Central memory CD8-positive, alpha-beta T cell (primary cell): ENCODE data around the gene KDM1B.
"Not testable (repeated sequence)": the region's sequence is repeated elsewhere in the genome, so short reads cannot be mapped to it uniquely, and the experiment has no call there.

ENCODE experiments used
- ATAC-seq: fragments of 150-1000 bp; cut with Tn5 transposase; replicated peaks from 2 replicates; pipeline ENCODE4 v1.10.0; 2022; ENCODE audit warnings: mild to moderate bottlenecking, moderate FRiP score, moderate number of reproducible peaks; ENCODE audit not compliant: poor library complexity, severe bottlenecking; ENCODE audit errors: extremely low read depth
- DNase-seq, 2 donors: peaks; one replicate each; pipeline ENCODE4 v3.0.0; 2021; ENCODE audit warnings: low spot score in 2 of 2
- H3K27ac Mint-ChIP-seq: one replicate; pipeline ENCODE4 v1.8.0; 2022; ENCODE audit warnings: low read depth, mild to moderate bottlenecking, moderate library complexity, mixed read lengths
- H3K27me3 Mint-ChIP-seq: one replicate; pipeline ENCODE4 v1.8.0; 2022; ENCODE audit warnings: mixed read lengths
- H3K36me3 Mint-ChIP-seq: one replicate; pipeline ENCODE4 v1.8.0; 2022; ENCODE audit warnings: mild to moderate bottlenecking, moderate library complexity, mixed read lengths; ENCODE audit not compliant: insufficient read depth
- H3K4me1 Mint-ChIP-seq: one replicate; pipeline ENCODE4 v1.8.0; 2022; ENCODE audit warnings: mixed read lengths
- H3K4me3 Mint-ChIP-seq: one replicate; pipeline ENCODE4 v1.8.0; 2022; ENCODE audit warnings: mild to moderate bottlenecking, moderate library complexity, mixed read lengths
- H3K9me3 Mint-ChIP-seq: one replicate; pipeline ENCODE4 v1.8.0; 2022; ENCODE audit warnings: mixed read lengths

The KDM1B gene

DNA sequence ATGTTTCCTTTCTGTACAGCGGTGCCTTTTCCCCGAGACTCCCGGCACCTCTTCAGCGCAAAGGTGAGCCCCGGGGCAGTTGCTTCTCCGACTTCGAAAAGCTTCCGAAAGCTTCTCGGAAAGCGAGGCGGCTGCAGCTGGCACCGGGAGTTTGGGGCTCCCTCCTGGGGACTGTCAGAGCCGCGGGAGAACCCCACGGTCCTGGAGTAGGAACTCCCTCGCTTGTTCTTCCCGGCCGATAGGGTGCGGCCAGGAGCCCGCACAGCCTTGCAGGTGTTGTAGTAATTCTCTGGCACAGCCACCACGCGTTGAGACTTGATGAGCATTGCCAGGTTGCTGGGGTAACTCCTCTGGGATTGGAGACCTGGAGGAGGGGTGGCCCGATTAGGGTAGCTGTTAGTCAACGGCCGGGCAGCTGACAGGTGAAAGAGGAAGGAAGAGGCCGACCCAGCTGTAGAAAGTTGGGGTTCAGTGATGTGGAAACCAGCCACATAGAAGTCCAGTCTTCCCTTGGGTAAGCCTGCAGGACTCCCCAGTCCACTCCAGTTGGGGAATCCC lies 721 bp downstream of the KDM1B start:
- H3K36me3 Mint-ChIP-seq, result peaks cover 15% of the 10 kb centered on the region
- H3K27ac Mint-ChIP-seq, result peak overlapping the region; percentile 98
- H3K9me3 Mint-ChIP-seq, result no peaks in the 10 kb centered on the region
- H3K4me1 Mint-ChIP-seq, result peaks cover 30% of the 10 kb centered on the region
- ATAC-seq (peak; percentile 16), DNase-seq (peak in 1 of 2 donors; percentile 28)
- no peaks in the 10 kb centered on the region for H3K27me3 Mint-ChIP-seq
- peak overlapping the region; percentile 97 for H3K4me3 Mint-ChIP-seq

DNA sequence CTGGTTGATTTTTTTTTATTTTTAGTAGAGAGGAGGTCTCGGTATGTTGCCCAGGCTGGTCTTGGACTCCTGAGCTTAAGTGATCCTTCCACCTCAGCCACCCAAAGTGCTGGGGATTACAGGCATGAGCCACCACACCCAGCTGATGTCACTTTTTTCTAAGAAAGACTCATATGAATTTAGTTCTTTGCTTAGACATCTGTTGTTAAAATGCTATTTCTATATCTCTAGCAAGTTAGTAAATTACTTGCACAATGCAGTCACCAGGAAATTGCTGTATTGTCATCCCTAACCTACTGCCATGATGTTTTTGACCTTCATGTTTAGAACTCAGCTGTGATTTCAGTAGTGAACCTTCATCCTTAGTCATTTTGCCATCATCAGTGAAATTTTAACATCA lies 5.7 kb downstream of the KDM1B start:
- DNase-seq, result no peak
- H3K27ac Mint-ChIP-seq, result no peak overlapping the region

DNA sequence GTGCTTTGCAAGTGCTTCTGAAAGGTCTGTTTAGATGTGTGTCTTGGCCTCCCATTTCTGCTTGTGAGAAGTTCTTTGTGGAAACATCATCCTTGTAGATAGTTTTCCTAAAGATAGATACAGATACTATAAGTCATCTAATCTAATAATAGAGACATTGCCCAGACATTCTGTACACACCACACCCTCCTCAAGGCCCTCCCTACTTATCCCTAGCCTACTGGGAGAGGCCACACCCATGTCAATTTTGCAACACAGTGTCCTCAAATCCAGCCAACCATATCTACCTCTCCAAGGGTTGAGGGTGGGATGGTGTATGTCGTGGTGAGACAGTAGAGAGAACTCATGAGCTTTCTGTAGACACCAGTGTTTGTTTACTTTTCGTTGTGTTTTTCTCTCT lies 6.2 kb downstream of the KDM1B start:
- ATAC-seq, result no peak
- DNase-seq, result no peak
- peak overlapping the region; percentile 16 for H3K27ac Mint-ChIP-seq
- H3K27me3 Mint-ChIP-seq, result no peaks in the 10 kb centered on the region
- no peaks in the 10 kb centered on the region for H3K4me1 Mint-ChIP-seq
- H3K4me3 Mint-ChIP-seq, result no peak overlapping the region
- peaks cover 23% of the 10 kb centered on the region for H3K36me3 Mint-ChIP-seq
- no peaks in the 10 kb centered on the region for H3K9me3 Mint-ChIP-seq

More for the DNA sequence above, 5.7 kb downstream of the KDM1B start:
- Mint-ChIP-seq H3K4me3 (no peak overlapping the region), H3K27me3 (no peaks in the 10 kb centered on the region), H3K9me3 (no peaks in the 10 kb centered on the region), H3K4me1 (peaks cover 4% of the 10 kb centered on the region), H3K36me3 (peaks cover 22% of the 10 kb centered on the region)
- ATAC-seq, result no peak

DNA sequence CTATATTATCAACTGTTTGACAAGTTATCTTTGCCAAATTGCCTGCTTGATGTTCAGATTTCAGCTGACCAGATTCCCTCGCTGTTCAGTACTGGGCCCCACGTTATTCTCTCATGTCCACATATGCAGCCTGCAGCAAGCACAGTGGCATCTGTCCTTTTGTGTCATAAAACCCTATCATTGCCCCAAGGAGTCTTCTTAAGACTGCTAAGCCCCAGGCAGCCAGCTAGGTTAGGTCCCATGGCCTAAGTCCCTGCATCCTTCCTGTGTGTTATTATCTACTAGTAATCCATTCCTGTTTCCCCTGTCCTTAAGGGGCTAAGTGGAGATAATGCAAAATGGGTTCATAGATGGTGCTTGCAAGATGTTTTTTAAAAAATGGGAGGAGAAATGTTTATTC lies 7.2 kb downstream of the KDM1B start:
- ATAC-seq, result no peak
- Mint-ChIP-seq H3K27ac (no peak overlapping the region), H3K36me3 (peaks cover 27% of the 10 kb centered on the region), H3K27me3 (no peaks in the 10 kb centered on the region), H3K4me1 (no peaks in the 10 kb centered on the region), H3K4me3 (no peak overlapping the region), H3K9me3 (no peaks in the 10 kb centered on the region)
- no peak for DNase-seq

DNA sequence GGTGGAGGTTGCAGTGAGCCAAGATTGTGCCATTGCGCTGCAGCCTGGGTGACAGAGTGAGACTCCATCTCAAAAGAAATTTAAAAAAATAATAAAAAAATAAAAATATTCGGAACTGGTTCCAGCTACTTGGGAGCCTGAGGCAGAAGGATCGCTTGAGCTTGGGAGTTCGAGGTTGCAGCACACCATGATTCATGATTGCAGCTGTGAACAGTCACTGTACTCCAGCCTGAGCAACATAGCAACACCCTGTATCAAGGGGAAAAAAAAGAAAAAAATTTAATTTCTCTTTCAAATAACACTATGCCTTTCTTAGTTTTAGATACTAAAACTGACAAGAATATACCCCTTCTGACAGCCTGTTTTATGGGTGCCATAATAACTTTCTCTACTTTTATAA lies 10.5 kb downstream of the KDM1B start:
- Mint-ChIP-seq H3K36me3 (peaks cover 35% of the 10 kb centered on the region), H3K4me3 (no peak overlapping the region), H3K27ac (no peak overlapping the region), H3K27me3 (no peaks in the 10 kb centered on the region), H3K9me3 (no peaks in the 10 kb centered on the region), H3K4me1 (no peaks in the 10 kb centered on the region)
- DNase-seq (no peak), ATAC-seq (no peak)

DNA sequence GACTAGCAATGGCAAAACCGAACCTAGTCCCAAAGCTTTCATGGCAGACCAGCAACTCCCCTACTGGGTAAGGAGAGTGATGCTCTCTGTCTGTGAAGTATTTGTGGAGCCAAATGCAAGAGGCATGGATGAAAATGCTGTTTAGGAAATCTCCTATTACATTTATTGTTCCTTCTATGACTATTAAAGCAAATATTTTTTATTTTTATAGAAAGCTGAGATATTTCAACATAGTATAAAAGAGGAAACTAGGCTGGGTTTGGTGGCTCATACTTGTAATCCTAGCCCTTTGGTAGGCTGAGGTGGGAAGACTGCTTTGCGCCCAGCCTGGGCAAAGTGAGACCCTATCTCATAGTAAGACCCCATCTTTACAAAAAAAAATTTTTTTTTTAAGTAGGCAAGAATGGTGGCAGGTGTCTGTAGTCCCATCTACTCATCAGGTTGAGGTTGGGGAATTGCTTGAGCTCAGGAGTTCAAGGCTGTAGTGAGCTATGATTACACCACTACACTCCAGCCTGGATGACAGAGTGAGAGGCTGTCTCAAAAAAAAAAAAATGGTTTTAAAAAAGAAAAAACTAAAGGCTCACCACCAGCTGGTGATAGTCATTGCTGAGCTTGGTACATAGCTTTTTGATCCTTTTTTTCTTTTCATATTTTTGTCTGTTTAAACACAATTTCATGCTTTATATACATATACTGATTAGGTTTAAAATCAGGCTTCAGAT lies 11.3 kb downstream of the KDM1B start:
- Mint-ChIP-seq H3K4me1 (no peaks in the 10 kb centered on the region), H3K9me3 (no peaks in the 10 kb centered on the region), H3K27ac (no peak overlapping the region), H3K4me3 (no peak overlapping the region), H3K27me3 (no peaks in the 10 kb centered on the region), H3K36me3 (peaks cover 31% of the 10 kb centered on the region)
- ATAC-seq, result no peak
- no peak for DNase-seq

DNA sequence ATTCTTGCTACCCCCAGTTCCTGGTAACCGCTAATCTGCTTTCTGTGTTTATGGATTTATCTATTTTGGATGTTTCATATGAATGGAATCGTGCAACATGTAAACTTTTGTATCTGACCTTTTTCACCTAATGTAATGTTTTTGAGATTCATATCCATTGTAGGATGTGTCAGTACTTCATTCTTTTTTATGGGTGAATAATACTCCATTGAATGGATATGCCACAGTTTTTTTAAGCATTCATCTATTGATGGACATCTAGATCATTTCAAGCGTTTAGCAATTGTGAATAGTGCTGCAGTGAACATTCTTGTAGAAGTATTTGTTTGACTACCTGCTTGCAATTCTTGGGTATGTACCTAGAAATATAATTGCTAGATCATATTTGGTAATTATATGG lies 13.0 kb downstream of the KDM1B start:
- no peaks in the 10 kb centered on the region for H3K4me1 Mint-ChIP-seq
- no peaks in the 10 kb centered on the region for H3K27me3 Mint-ChIP-seq
- peaks cover 28% of the 10 kb centered on the region for H3K36me3 Mint-ChIP-seq
- H3K27ac Mint-ChIP-seq, result no peak overlapping the region
- ATAC-seq (no peak), DNase-seq (no peak)
- no peak overlapping the region for H3K4me3 Mint-ChIP-seq
- H3K9me3 Mint-ChIP-seq, result no peaks in the 10 kb centered on the region

DNA sequence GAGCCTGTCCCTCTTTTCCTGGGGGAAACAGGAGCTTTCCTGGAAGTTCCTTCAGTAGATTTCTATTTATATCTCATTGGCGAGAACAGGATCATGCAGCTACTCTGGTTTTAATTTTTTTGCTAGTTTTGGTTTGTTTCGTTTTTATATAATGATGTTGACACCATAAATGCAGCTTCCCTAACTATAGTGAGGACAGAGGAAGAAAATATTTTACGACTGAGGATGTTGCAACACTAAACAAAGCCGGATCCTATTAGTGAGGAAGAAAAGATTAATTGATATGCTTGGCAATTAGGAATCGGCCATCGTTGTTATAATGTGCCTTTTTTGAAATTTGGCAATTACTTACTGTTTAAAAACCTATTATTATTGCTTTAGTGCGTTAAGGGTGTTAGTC lies 16.6 kb downstream of the KDM1B start:
- Mint-ChIP-seq H3K4me1 (peaks cover 18% of the 10 kb centered on the region), H3K9me3 (no peaks in the 10 kb centered on the region), H3K4me3 (no peak overlapping the region), H3K27ac (no peak overlapping the region), H3K27me3 (no peaks in the 10 kb centered on the region), H3K36me3 (peaks cover 20% of the 10 kb centered on the region)
- DNase-seq (no peak), ATAC-seq (no peak)

DNA sequence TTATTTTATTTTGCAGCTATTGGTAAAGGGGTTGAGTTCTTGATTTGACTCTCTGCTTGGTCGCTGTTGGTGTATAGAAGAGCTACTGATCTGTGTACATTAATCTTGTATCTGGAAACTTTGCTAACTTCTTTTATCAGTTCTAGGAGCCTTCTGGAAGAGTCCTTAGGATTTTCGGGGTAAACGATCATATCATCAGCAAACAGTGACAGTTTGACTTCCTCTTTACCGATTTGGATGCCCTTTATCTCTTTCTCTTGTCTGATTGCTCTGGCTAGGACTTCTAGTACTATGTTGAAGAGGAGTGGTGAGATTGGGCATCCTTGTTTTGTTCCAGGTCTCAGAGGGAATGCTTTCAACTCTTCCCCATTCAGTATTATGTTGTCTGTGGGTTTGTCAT lies 21.0 kb downstream of the KDM1B start:
- H3K9me3 Mint-ChIP-seq, ATAC-seq: not testable (repeated sequence)

DNA sequence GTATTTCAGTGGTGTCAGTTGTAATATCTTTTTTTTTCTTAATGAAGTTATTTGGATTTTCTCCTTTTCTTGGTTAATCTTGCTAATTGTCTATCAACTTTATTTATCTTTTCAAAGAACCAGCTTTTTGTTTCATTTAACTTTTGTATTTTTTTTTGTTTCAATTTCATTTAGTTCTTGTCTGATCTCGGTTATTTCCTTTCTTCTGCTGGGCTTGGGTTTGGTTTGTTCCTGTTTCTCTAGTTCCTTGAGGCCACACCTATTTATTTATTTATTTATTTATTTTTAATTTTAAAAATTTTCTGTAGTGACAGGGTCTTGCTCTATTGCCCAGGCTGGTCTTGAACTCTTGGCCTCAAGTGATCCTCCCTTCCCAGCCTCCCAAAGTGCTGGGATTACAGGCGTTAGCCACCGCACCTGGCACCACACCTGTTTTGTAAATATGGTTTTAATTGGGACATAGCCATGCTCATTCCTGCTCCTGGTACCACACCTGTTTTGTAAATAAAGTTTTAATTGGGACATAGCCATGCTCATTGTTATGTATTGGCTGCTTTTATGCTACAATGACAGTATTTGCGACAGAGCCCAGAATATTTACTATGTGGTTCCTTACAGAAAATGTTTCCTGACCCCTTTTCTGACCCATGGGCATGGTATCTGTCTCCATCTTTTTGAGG lies 22.2 kb downstream of the KDM1B start:
- Mint-ChIP-seq H3K27me3 (no peaks in the 10 kb centered on the region), H3K27ac (peak overlapping the region; percentile 19), H3K36me3 (peaks cover 3% of the 10 kb centered on the region), H3K9me3 (no peaks in the 10 kb centered on the region), H3K4me3 (no peak overlapping the region), H3K4me1 (peaks cover 22% of the 10 kb centered on the region)
- no peak for DNase-seq
- no peak for ATAC-seq

More for the DNA sequence above, 21.0 kb downstream of the KDM1B start:
- H3K4me3 Mint-ChIP-seq, H3K27me3 Mint-ChIP-seq, DNase-seq, H3K27ac Mint-ChIP-seq, H3K36me3 Mint-ChIP-seq: not testable (repeated sequence)
- peaks cover 22% of the 10 kb centered on the region for H3K4me1 Mint-ChIP-seq

DNA sequence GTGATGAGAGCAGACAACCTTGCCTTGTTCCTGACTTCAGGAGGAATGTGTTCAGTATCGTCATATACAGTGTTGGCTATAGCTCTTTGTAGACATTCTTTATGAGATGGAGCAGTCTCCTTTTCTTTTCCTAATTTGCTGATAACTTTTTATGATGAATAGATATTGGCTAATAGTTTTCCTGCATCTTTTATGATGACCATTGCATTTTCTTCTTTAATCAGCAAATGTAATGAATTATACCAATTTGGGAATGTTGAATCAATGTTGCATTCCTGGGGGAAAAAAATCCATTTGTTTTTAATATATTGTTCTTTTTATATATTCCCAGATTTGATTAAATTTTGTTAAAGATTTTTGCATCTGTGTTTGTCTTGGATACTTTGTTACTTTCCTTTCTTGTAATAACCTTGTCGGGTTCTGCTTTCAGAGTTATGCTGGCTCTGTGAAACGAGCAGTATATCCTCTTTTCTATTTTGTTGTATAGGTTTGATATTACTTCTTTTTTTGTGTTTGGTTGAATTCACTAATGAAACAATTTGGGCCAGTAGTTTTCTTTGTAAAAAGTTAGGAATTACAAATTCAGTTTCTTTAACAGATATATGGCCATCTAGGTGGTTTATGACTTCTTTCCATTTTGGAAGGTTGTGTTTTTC lies 23.9 kb downstream of the KDM1B start:
- Mint-ChIP-seq H3K27ac (no peak overlapping the region), H3K36me3 (peaks cover 7% of the 10 kb centered on the region), H3K27me3 (no peaks in the 10 kb centered on the region), H3K4me1 (peaks cover 22% of the 10 kb centered on the region), H3K4me3 (no peak overlapping the region), H3K9me3 (no peaks in the 10 kb centered on the region)
- no peak for ATAC-seq
- DNase-seq, result no peak

DNA sequence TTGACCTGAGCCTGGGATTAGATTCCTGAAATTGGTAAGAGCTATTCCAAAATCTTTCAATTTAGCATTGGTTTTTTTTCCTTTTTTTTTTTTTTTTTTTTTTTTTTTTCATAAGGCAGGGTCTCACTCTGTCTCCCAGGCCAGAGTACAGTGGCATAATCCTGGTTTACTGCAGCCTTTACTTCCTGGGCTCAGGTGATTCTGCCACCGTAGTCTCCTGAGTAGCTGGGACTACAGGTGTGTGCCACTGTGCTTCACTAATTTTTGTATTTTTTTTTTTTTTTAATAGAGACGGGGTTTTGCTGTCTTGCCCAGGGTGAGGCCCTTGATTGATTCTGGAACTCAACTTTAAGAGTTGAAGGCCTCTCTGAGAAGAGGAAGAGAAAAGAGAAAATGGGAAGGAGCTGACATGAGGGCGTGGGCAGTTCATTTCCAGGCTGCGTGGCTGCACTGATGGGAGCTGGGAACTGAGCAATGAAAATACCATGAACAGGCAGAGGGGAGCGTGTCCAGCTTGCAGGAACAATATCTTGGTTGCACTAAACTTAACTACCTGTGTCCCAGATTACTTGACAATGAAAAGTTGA lies 24.6 kb downstream of the KDM1B start:
- H3K4me1 Mint-ChIP-seq, result peaks cover 22% of the 10 kb centered on the region
- DNase-seq, result no peak
- H3K27me3 Mint-ChIP-seq, result no peaks in the 10 kb centered on the region
- ATAC-seq, result no peak
- H3K9me3 Mint-ChIP-seq, result no peaks in the 10 kb centered on the region
- H3K4me3 Mint-ChIP-seq, result no peak overlapping the region
- peaks cover 7% of the 10 kb centered on the region for H3K36me3 Mint-ChIP-seq
- H3K27ac Mint-ChIP-seq, result no peak overlapping the region
